ENCODE measurements around the gene PSMD5.

DNA sequence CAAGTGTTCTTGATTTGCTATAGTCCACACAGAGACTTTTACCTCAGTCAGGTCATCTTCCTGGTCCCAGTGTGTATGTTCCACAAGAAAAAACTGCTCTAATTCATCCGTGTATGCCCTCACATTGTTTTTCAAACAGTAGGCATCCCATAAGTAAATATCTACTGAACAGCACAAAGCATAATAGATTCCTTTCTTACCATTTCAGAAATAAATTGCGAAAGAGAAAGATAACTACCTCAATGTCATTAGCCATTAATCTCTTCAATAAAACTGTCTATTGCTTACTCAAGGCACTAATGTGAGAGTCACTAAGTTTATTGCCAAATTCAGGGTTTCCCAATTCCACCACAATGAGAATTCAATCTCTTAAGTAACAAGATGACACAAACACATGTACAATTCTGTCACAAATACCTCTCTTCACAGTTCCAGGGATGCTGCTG is 59.1 kb downstream of the PSMD5 start:
- TF ChIP-seq POLR2AphosphoS5 (IDR thresholded peaks at IDR 0.05) (peak in 1 of 3 donors; percentile 65), POLR2A (IDR thresholded peaks at IDR 0.05) (no peak)

All from suprapubic skin (tissue), 4 donors.